SK-N-SH (cell line): ENCODE data around the gene PRIM2. TPM values are rescaled to one million over a fixed set of nuclear protein-coding genes. Genes with fewer than 3 reads are reported as not detected.

Source experiments
- CTCF ChIA-PET: fragments of 300-600, 350-600 bp; formaldehyde crosslinking; extraction: SDS; loops from one replicate; lab custom pipeline; 2021; lab: Yijun Ruan, JAX
- POLR2A ChIA-PET: fragments of 350-600 bp; sonication (Branson Sonifier 250); formaldehyde crosslinking; extraction: SDS; loops from one replicate; lab custom pipeline; 2020; ENCODE audit warnings: antibody characterized with exemption, inconsistent platforms; lab: Yijun Ruan, JAX
- DNase-seq: peaks from one replicate; pipeline ENCODE4 v3.0.0; 2012
- H2AFZ ChIP-seq: fragments of 200-600 bp; sonication (generic); 2 replicates; pipeline ENCODE4 v1.8.1; 2016; ENCODE audit warnings: antibody characterized with exemption, mild to moderate bottlenecking, low read depth
- H3F3A ChIP-seq: fragments of 200-600 bp; sonication (generic); replicated peaks from 2 replicates; pipeline ENCODE3; 2016; ENCODE audit warnings: antibody characterized with exemption, mild to moderate bottlenecking; ENCODE audit not compliant: insufficient read depth
- H3K27ac ChIP-seq, 2 experiments: fragments of 200-500 bp in 1 of 2; fragments of 200-600 bp in 1 of 2; sonication (Bioruptor generic) in 1 of 2; sonication (generic), shearing (Covaris generic) in 1 of 2; 2 replicates each; pipeline versions ENCODE4 v1.5.1 to v1.6.1; 2014 to 2016; ENCODE audit warnings: low read depth in 2 of 2, inconsistent platforms in 1 of 2, low read length in 1 of 2, mild to moderate bottlenecking in 1 of 2, mixed read lengths in 1 of 2
- H3K27me3 ChIP-seq: fragments of 200-600 bp; sonication (generic), shearing (Covaris generic); 2 replicates; pipeline ENCODE4 v1.6.1; 2016; ENCODE audit warnings: mixed run types; ENCODE audit not compliant: insufficient read depth
- H3K36me3 ChIP-seq, 2 experiments: fragments of 200-500 bp in 1 of 2; fragments of 200-600 bp in 1 of 2; sonication (Bioruptor generic) in 1 of 2; sonication (generic) in 1 of 2; replicated peaks in 1 of 2; 2 replicates each; pipeline versions ENCODE3 to v1.5.1; 2014 to 2016; ENCODE audit warnings: low read length in 1 of 2, mild to moderate bottlenecking in 1 of 2; ENCODE audit not compliant: insufficient read depth in 2 of 2, control insufficient read depth in 1 of 2
- H3K4me1 ChIP-seq, 2 experiments: fragments of 200-500 bp in 1 of 2; fragments of 200-600 bp in 1 of 2; sonication (Bioruptor generic) in 1 of 2; sonication (generic), shearing (Covaris generic) in 1 of 2; 2 replicates each; pipeline versions ENCODE4 v1.5.1 to v1.6.1; 2014 to 2016; ENCODE audit warnings: low read depth in 1 of 2, low read length in 1 of 2, mixed run types in 1 of 2; ENCODE audit not compliant: insufficient read depth in 2 of 2, control insufficient read depth in 1 of 2
- H3K4me2 ChIP-seq: fragments of 200-600 bp; sonication (generic), shearing (Covaris generic); 2 replicates; pipeline ENCODE4 v1.6.1; 2017; ENCODE audit warnings: mixed run types
- H3K4me3 ChIP-seq, 2 experiments: fragments of 200-500 bp in 1 of 2; fragments of 200-600 bp in 1 of 2; sonication (Bioruptor generic) in 1 of 2; sonication (generic), shearing (Covaris generic) in 1 of 2; 2 replicates each; pipeline versions ENCODE4 v1.5.1 to v1.8.1; 2014 to 2016; ENCODE audit warnings: low read depth in 2 of 2, inconsistent platforms in 1 of 2, low read length in 1 of 2, mild to moderate bottlenecking in 1 of 2, mixed read lengths in 1 of 2, moderate library complexity in 1 of 2
- H3K79me2 ChIP-seq: fragments of 200-600 bp; sonication (generic); 2 replicates; pipeline ENCODE4 v1.8.1; 2017; ENCODE audit warnings: mild to moderate bottlenecking; ENCODE audit not compliant: insufficient read depth
- H3K9ac ChIP-seq: fragments of 200-600 bp; sonication (generic); 2 replicates; pipeline ENCODE4 v1.6.1; 2017; ENCODE audit warnings: mixed run types
- H3K9me2 ChIP-seq: fragments of 200-600 bp; sonication (generic); 2 replicates; pipeline ENCODE4 v1.6.1; 2017; ENCODE audit warnings: mixed run types
- H3K9me3 ChIP-seq: fragments of 200-600 bp; sonication (generic); 2 replicates; pipeline ENCODE4 v1.6.1; 2017; ENCODE audit warnings: mixed run types, mild to moderate bottlenecking, moderate library complexity
- H4K20me1 ChIP-seq: fragments of 200-600 bp; sonication (generic); 2 replicates; pipeline ENCODE4 v1.6.1; 2017; ENCODE audit warnings: mild to moderate bottlenecking, mixed run types; ENCODE audit not compliant: insufficient read depth
- CHD2 ChIP-seq: fragments of 150-350 bp; IDR thresholded peaks from 2 replicates; pipeline ENCODE4 v1.6.1; 2018; ENCODE audit warnings: low read length; ENCODE audit not compliant: partially characterized antibody
- ELF1 ChIP-seq: IDR thresholded peaks from 2 replicates; pipeline ENCODE4 v1.4.0; 2012
- EP300 ChIP-seq, 2 experiments: IDR thresholded peaks; 2 replicates each; pipeline versions ENCODE4 v1.4.0 to v1.6.1; 2012; ENCODE audit warnings: borderline replicate concordance in 1 of 2, low read depth in 1 of 2, low read length in 1 of 2
- FOXJ3 ChIP-seq: sonication (generic); formaldehyde crosslinking; IDR thresholded peaks from 2 replicates; pipeline ENCODE4 v1.5.1; 2020; ENCODE audit warnings: mild to moderate bottlenecking, missing genetic modification reagents
- GABPA ChIP-seq: IDR thresholded peaks from 2 replicates; pipeline ENCODE4 v1.4.0; 2012; ENCODE audit warnings: low read depth, mild to moderate bottlenecking
- GATA2 ChIP-seq: sonication (generic); formaldehyde crosslinking; IDR thresholded peaks from 2 replicates; pipeline ENCODE4 v1.5.0; 2020; ENCODE audit warnings: mild to moderate bottlenecking, missing genetic modification reagents
- MAX ChIP-seq: IDR thresholded peaks from 2 replicates; pipeline ENCODE4 v1.4.0; 2012; ENCODE audit warnings: low read depth
- MEF2A ChIP-seq: IDR thresholded peaks from 2 replicates; pipeline ENCODE4 v1.4.0; 2012; ENCODE audit warnings: low read depth, borderline replicate concordance
- MXI1 ChIP-seq: IDR thresholded peaks from 2 replicates; pipeline ENCODE4 v1.6.1; 2012; ENCODE audit warnings: mild to moderate bottlenecking, low read depth, low read length, improper control_type of control experiment
- NFIC ChIP-seq: IDR thresholded peaks from 2 replicates; pipeline ENCODE4 v1.4.0; 2012; ENCODE audit warnings: borderline replicate concordance
- NRF1 ChIP-seq: IDR thresholded peaks from 2 replicates; pipeline ENCODE4 v1.6.1; 2012; ENCODE audit warnings: low read depth, mild to moderate bottlenecking, low read length
- RAD21 ChIP-seq: IDR thresholded peaks from 2 replicates; pipeline ENCODE4 v1.6.1; 2012; ENCODE audit warnings: mild to moderate bottlenecking, low read length
- SMC3 ChIP-seq: IDR thresholded peaks from 2 replicates; pipeline ENCODE4 v1.6.1; 2012; ENCODE audit warnings: low read depth, low read length, improper control_type of control experiment
- TCF12 ChIP-seq: IDR thresholded peaks from 2 replicates; pipeline ENCODE4 v1.4.0; 2012
- TEAD4 ChIP-seq: IDR thresholded peaks from 2 replicates; pipeline ENCODE4 v1.4.0; 2012; ENCODE audit warnings: mild to moderate bottlenecking, borderline replicate concordance; ENCODE audit not compliant: insufficient read depth
- ZBTB33 ChIP-seq: IDR thresholded peaks from 2 replicates; pipeline ENCODE4 v1.4.0; 2012; ENCODE audit warnings: low read depth, borderline replicate concordance
- WGBS: methylation state at CpG from one replicate; pipeline ENCODE4 v1.1.6; 2017; ENCODE audit warnings: low lambda C conversion rate; 5-methylcytosine and 5-hydroxymethylcytosine counted together
- polyA plus RNA-seq, 3 experiments: library from polyadenylated mRNA; depleted of rRNA; stranded (reverse); fragments of >200 nt; gene quantifications; 2 replicates each; pipeline ENCODE4 v1.2.3, GENCODE V29; 2012
- TF ChIP-seq, protein P1 (sequence below): IDR thresholded peaks from 2 replicates; pipeline ENCODE4; 2012
- TF ChIP-seq, protein P2 (sequence below): IDR thresholded peaks from 2 replicates; pipeline ENCODE4 v1.6.1; 2012; ENCODE audit warnings: mild to moderate bottlenecking, low read depth, low read length, moderate library complexity

The PRIM2 gene
- polyA plus RNA-seq, 1 of the 3 experiments (the other 2 are of a cell fraction): 14.1 TPM

GRCh38 chr6:57327311-57327710, 9.9 kb downstream of the PRIM2 start:
- Histone ChIP-seq H3K36me3 (peaks cover 47 to 85% of the 10 kb centered on the region in 2 experiments), H3K9me3 (peaks cover 26% of the 10 kb centered on the region; the same call in 1 of the 2 replicates), H3K4me3 (no peak overlapping the region), H2AFZ (no peak overlapping the region), H3K9me2 (no peaks in the 10 kb centered on the region), H3K27me3 (no peaks in the 10 kb centered on the region), H3F3A (peaks cover 30% of the 10 kb centered on the region), H4K20me1 (no peaks in the 10 kb centered on the region), H3K9ac (no peak overlapping the region), H3K4me2 (no peak overlapping the region), H3K27ac (no peak overlapping the region), H3K79me2 (peaks cover 90% of the 10 kb centered on the region), H3K4me1 (no peaks in the 10 kb centered on the region)
- no peak for TF ChIP-seq CHD2
- no peak for TF ChIP-seq EP300 (IDR thresholded peaks at IDR 0.05; ENCODE audit: borderline replicate concordance in 1 of 2, low read depth in 1 of 2, low read length in 1 of 2)
- no peak for TF ChIP-seq TEAD4
- TF ChIP-seq ELF1: no peak
- TF ChIP-seq NFIC: no peak
- WGBS: 94% methylated on average over 2 of the region's 2 CpGs
- no peak for DNase-seq
- ChIA-PET POLR2A (no interaction called here), CTCF (interaction anchor here (1.5 kb wide), 1 partner anchor 8 kb away, joined by 3 read pairs; no protein-coding TSS in a partner anchor)

- H3K4me1 ChIP-seq: no peaks in the 10 kb centered on the region
- H3K79me2 ChIP-seq: peaks cover 90% of the 10 kb centered on the region
- no peaks in the 10 kb centered on the region for H4K20me1 ChIP-seq
- ChIA-PET CTCF (interaction anchor here (1.5 kb wide), 1 partner anchor 9 kb away, joined by 3 read pairs; no protein-coding TSS in a partner anchor), POLR2A (no interaction called here)
- no peaks in the 10 kb centered on the region for H3K27me3 ChIP-seq
- H3K4me3 ChIP-seq: no peak overlapping the region
- 85% methylated on average over 1 of the region's 1 CpG for WGBS
- no peak overlapping the region for H2AFZ ChIP-seq
- no peak overlapping the region for H3K27ac ChIP-seq
- peaks cover 53 to 85% of the 10 kb centered on the region in 2 experiments for H3K36me3 ChIP-seq
- no peak for TF ChIP-seq EP300 (IDR thresholded peaks at IDR 0.05; ENCODE audit: borderline replicate concordance in 1 of 2, low read depth in 1 of 2, low read length in 1 of 2)
- TF ChIP-seq, protein P1, sequence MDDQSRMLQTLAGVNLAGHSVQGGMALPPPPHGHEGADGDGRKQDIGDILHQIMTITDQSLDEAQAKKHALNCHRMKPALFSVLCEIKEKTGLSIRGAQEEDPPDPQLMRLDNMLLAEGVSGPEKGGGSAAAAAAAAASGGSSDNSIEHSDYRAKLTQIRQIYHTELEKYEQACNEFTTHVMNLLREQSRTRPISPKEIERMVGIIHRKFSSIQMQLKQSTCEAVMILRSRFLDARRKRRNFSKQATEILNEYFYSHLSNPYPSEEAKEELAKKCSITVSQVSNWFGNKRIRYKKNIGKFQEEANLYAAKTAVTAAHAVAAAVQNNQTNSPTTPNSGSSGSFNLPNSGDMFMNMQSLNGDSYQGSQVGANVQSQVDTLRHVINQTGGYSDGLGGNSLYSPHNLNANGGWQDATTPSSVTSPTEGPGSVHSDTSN: no peak
- TF ChIP-seq GATA2: no peak
- no peak for TF ChIP-seq FOXJ3 (CRISPR knock-in tag)
- no peak for TF ChIP-seq GABPA
- TF ChIP-seq, protein P2, sequence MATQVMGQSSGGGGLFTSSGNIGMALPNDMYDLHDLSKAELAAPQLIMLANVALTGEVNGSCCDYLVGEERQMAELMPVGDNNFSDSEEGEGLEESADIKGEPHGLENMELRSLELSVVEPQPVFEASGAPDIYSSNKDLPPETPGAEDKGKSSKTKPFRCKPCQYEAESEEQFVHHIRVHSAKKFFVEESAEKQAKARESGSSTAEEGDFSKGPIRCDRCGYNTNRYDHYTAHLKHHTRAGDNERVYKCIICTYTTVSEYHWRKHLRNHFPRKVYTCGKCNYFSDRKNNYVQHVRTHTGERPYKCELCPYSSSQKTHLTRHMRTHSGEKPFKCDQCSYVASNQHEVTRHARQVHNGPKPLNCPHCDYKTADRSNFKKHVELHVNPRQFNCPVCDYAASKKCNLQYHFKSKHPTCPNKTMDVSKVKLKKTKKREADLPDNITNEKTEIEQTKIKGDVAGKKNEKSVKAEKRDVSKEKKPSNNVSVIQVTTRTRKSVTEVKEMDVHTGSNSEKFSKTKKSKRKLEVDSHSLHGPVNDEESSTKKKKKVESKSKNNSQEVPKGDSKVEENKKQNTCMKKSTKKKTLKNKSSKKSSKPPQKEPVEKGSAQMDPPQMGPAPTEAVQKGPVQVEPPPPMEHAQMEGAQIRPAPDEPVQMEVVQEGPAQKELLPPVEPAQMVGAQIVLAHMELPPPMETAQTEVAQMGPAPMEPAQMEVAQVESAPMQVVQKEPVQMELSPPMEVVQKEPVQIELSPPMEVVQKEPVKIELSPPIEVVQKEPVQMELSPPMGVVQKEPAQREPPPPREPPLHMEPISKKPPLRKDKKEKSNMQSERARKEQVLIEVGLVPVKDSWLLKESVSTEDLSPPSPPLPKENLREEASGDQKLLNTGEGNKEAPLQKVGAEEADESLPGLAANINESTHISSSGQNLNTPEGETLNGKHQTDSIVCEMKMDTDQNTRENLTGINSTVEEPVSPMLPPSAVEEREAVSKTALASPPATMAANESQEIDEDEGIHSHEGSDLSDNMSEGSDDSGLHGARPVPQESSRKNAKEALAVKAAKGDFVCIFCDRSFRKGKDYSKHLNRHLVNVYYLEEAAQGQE: no peak
- TF ChIP-seq MAX: no peak
- TF ChIP-seq TCF12: no peak
- TF ChIP-seq ELF1: no peak
- TF ChIP-seq ZBTB33: no peak
- TF ChIP-seq MEF2A: no peak
- no peak for TF ChIP-seq SMC3
- TF ChIP-seq MXI1: no peak
- no peak for TF ChIP-seq NRF1
- no peak for TF ChIP-seq RAD21
- H3F3A ChIP-seq: peaks cover 26% of the 10 kb centered on the region
- no peak overlapping the region for H3K4me2 ChIP-seq
- no peak overlapping the region for H3K9ac ChIP-seq
- no peak for DNase-seq
- H3K9me2 ChIP-seq: no peaks in the 10 kb centered on the region
- H3K9me3 ChIP-seq: peaks cover 33% of the 10 kb centered on the region; the same call in 1 of the 2 replicates
These were observed 10.6 kb downstream of the PRIM2 start for GRCh38 chr6:57328074-57328473.
